Chondrocyte (in vitro differentiated cells): ENCODE measurements around the gene NCBP2L. TPM values are rescaled to one million over a fixed set of nuclear protein-coding genes. Genes with fewer than 3 reads are reported as not detected.

ENCODE experiments used
- DNase-seq: peaks from one replicate; pipeline ENCODE4 v3.0.0; 2021; ENCODE audit warnings: mixed read lengths, low spot score
- H3K27ac Mint-ChIP-seq: one replicate; pipeline ENCODE4 v1.8.0; 2021; ENCODE audit warnings: mild to moderate bottlenecking, moderate library complexity, mixed read lengths; ENCODE audit not compliant: unreplicated experiment
- H3K27me3 Mint-ChIP-seq: 2 replicates; pipeline ENCODE4 v1.8.0; 2021; ENCODE audit warnings: low read depth, mixed read lengths
- H3K36me3 Mint-ChIP-seq: 2 replicates; pipeline ENCODE4 v1.8.0; 2021; ENCODE audit warnings: low read depth, mixed read lengths
- H3K4me1 Mint-ChIP-seq: 2 replicates; pipeline ENCODE4 v1.8.0; 2021; ENCODE audit warnings: low read depth, mild to moderate bottlenecking, mixed read lengths
- H3K4me3 Mint-ChIP-seq: one replicate; pipeline ENCODE4 v1.8.0; 2021; ENCODE audit warnings: mild to moderate bottlenecking, moderate library complexity, mixed read lengths; ENCODE audit not compliant: unreplicated experiment
- H3K9me3 Mint-ChIP-seq: 2 replicates; pipeline ENCODE4 v1.8.0; 2021; ENCODE audit warnings: low read depth, mixed read lengths
- CTCF ChIP-seq: fragments of 200-600 bp; sonication (generic); IDR thresholded peaks from 2 replicates; pipeline ENCODE4 v1.5.0; 2021; ENCODE audit warnings: antibody characterized with exemption, mild to moderate bottlenecking, moderate library complexity
- total RNA-seq: library from RNA; stranded (reverse); gene quantifications from 3 replicates; pipeline ENCODE4 v1.2.1, GENCODE V29; 2021

NCBP2L gene
- total RNA-seq, 1 donor from 2014 or later, result not detected

GRCh38 chrX:107769581-107770317, 7.8 kb upstream of the NCBP2L start:
- Mint-ChIP-seq H3K4me1 (peaks cover 16% of the 10 kb centered on the region), H3K36me3 (peaks cover 4% of the 10 kb centered on the region), H3K4me3 (no peak overlapping the region), H3K27me3 (no peaks in the 10 kb centered on the region), H3K27ac (no peak overlapping the region), H3K9me3 (no peaks in the 10 kb centered on the region)
- no peak for DNase-seq
- TF ChIP-seq CTCF, result no peak

GRCh38 chrX:107773206-107773605, 4.3 kb upstream of the NCBP2L start:
- Mint-ChIP-seq H3K27me3 (no peaks in the 10 kb centered on the region), H3K9me3 (no peaks in the 10 kb centered on the region), H3K27ac (no peak overlapping the region), H3K36me3 (peaks cover 4% of the 10 kb centered on the region), H3K4me3 (no peak overlapping the region), H3K4me1 (peaks cover 25% of the 10 kb centered on the region)
- TF ChIP-seq CTCF, result no peak
- no peak for DNase-seq

- no peak for DNase-seq
- Mint-ChIP-seq H3K9me3 (no peaks in the 10 kb centered on the region), H3K27ac (peak overlapping the region; percentile 61), H3K4me3 (peak overlapping the region; percentile 79), H3K4me1 (peaks cover 25% of the 10 kb centered on the region), H3K27me3 (no peaks in the 10 kb centered on the region), H3K36me3 (peaks cover 4% of the 10 kb centered on the region)
- no peak for TF ChIP-seq CTCF
Measured at GRCh38 chrX:107773906-107774435, 3.6 kb upstream of the NCBP2L start.

DNA sequence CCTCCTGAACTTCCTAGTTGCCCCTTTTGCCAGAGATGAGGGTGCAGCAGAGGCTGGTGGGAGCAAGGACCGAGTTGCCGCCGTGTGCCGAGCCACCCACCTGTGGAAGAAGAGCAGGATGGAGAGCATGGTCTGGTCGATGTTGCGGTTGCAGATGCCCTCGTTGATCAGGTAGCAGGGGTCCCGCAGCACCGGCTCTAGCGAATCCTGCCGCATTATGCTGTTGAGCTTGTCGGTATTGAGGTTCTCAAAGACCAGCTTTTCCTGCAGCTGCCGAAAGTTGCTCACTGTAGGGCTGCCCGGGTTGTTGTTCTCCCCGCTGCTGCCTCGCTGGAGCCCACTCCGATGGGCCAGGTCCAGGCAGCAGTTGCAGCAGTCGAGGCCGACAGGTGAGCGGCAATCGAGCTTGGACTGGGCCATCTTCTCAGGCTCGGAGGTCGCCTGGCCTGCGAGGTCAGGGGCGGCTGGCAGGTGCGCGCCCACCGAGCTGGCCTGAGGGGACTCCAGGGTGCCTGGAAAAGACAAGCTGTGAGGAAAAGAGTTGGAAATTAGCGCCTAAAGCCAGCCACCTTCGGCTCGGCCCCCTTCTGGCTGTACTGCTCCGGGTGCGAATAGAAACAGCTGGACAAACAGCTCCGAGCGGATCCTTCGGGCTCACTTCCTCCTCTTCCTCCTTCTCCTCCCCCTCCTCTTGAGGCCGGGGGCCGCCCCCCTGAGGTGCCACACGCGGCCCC, 2.4 kb upstream of the NCBP2L start:
- Mint-ChIP-seq H3K27me3 (no peaks in the 10 kb centered on the region), H3K36me3 (peaks cover 4% of the 10 kb centered on the region)

More for the DNA sequence above, 2.4 kb upstream of the NCBP2L start:
- Mint-ChIP-seq H3K27ac (no peak overlapping the region), H3K4me3 (peak overlapping the region; percentile 79), H3K4me1 (peaks cover 25% of the 10 kb centered on the region), H3K9me3 (no peaks in the 10 kb centered on the region)
- DNase-seq, result no peak
- peak; percentile 60 for TF ChIP-seq CTCF
